ENCODE results near the gene GLA.

- TF ChIP-seq, protein P1, sequence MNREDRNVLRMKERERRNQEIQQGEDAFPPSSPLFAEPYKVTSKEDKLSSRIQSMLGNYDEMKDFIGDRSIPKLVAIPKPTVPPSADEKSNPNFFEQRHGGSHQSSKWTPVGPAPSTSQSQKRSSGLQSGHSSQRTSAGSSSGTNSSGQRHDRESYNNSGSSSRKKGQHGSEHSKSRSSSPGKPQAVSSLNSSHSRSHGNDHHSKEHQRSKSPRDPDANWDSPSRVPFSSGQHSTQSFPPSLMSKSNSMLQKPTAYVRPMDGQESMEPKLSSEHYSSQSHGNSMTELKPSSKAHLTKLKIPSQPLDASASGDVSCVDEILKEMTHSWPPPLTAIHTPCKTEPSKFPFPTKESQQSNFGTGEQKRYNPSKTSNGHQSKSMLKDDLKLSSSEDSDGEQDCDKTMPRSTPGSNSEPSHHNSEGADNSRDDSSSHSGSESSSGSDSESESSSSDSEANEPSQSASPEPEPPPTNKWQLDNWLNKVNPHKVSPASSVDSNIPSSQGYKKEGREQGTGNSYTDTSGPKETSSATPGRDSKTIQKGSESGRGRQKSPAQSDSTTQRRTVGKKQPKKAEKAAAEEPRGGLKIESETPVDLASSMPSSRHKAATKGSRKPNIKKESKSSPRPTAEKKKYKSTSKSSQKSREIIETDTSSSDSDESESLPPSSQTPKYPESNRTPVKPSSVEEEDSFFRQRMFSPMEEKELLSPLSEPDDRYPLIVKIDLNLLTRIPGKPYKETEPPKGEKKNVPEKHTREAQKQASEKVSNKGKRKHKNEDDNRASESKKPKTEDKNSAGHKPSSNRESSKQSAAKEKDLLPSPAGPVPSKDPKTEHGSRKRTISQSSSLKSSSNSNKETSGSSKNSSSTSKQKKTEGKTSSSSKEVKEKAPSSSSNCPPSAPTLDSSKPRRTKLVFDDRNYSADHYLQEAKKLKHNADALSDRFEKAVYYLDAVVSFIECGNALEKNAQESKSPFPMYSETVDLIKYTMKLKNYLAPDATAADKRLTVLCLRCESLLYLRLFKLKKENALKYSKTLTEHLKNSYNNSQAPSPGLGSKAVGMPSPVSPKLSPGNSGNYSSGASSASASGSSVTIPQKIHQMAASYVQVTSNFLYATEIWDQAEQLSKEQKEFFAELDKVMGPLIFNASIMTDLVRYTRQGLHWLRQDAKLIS (CRISPR knock-in tag; IDR thresholded peaks at IDR 0.05): peak; percentile 91; the same call in 1 of the 2 replicates
- no peak for TF ChIP-seq NFE2L1 (tag; IDR thresholded peaks at IDR 0.05; ENCODE audit: borderline replicate concordance, low read depth)
- no peak for TF ChIP-seq ZNF140 (CRISPR knock-in tag; IDR thresholded peaks at IDR 0.05)
- no peak for TF ChIP-seq PHB2 (IDR thresholded peaks at IDR 0.05; ENCODE audit: low read depth)
- peak; percentile 96 for TF ChIP-seq POLR2AphosphoS5 (IDR thresholded peaks at IDR 0.05; ENCODE audit: control insufficient read depth, insufficient read depth, low read depth, low read length)
- TF ChIP-seq, protein P2, sequence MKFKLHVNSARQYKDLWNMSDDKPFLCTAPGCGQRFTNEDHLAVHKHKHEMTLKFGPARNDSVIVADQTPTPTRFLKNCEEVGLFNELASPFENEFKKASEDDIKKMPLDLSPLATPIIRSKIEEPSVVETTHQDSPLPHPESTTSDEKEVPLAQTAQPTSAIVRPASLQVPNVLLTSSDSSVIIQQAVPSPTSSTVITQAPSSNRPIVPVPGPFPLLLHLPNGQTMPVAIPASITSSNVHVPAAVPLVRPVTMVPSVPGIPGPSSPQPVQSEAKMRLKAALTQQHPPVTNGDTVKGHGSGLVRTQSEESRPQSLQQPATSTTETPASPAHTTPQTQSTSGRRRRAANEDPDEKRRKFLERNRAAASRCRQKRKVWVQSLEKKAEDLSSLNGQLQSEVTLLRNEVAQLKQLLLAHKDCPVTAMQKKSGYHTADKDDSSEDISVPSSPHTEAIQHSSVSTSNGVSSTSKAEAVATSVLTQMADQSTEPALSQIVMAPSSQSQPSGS (CRISPR knock-in tag; IDR thresholded peaks at IDR 0.05): no peak
- TF ChIP-seq ZFP30 (CRISPR knock-in tag; IDR thresholded peaks at IDR 0.05; ENCODE audit: borderline replicate concordance): no peak
- peak; percentile 79; the same call in 1 of the 2 replicates for TF ChIP-seq RNF2 (IDR thresholded peaks at IDR 0.05)
- TF ChIP-seq ZNF507 (tag; conservative IDR thresholded peaks at IDR 0.05): no peak
- TF ChIP-seq TCF7L2 (IDR thresholded peaks at IDR 0.05; ENCODE audit: low read depth, low read length): no peak
- no peak for TF ChIP-seq NFATC3 (IDR thresholded peaks at IDR 0.05)
- TF ChIP-seq NRF1 (conservative IDR thresholded peaks at IDR 0.05 in 1 of 2, IDR thresholded peaks at IDR 0.05 in 1 of 2): peak; percentile 15 to 32; a peak in 1 of 4 replicates
- no peak for TF ChIP-seq JUNB (CRISPR knock-in tag; conservative IDR thresholded peaks at IDR 0.05)
These were observed 16.8 kb downstream of the GLA start, which contains the start of gene RPL36A for GRCh38 chrX:101390664-101391525.

Data from K562 (cell line).